GM18858 (cell line): ENCODE results near the gene PROZ.
A peak's percentile ranks its signal among the peaks of the same experiment; 100 is the strongest.

Source experiments
- ATAC-seq: cut with Tn5 transposase; IDR thresholded peaks from one replicate; pipeline ENCODE4 v1.9.1; 2021; ENCODE audit not compliant: unreplicated experiment

Gene PROZ

GRCh38 chr13:113196970-113197737 is 38.7 kb downstream of the PROZ start:
- no peak for ATAC-seq

GRCh38 chr13:113201815-113202214 is 43.4 kb downstream of the PROZ start:
- ATAC-seq = no peak

GRCh38 chr13:113202912-113203311 is 44.5 kb downstream of the PROZ start:
- ATAC-seq = no peak

- no peak for ATAC-seq
Measured at GRCh38 chr13:113203507-113204377, 45.3 kb downstream of the PROZ start.

GRCh38 chr13:113204378-113204734 is 45.9 kb downstream of the PROZ start:
- ATAC-seq = no peak

GRCh38 chr13:113205428-113205931 is 47.0 kb downstream of the PROZ start:
- no peak for ATAC-seq

- no peak for ATAC-seq
Measured at GRCh38 chr13:113207460-113207859, 49.0 kb downstream of the PROZ start.

- ATAC-seq = peak; percentile 8
Measured at GRCh38 chr13:113207890-113208420, 49.5 kb downstream of the PROZ start.

GRCh38 chr13:113208421-113209335 is 50.2 kb downstream of the PROZ start, which contains the start of gene PCID2:
TSS of gene PCID2 (minus strand) at chr13:113208669. CDS start at chr13:113208634, 35 bp downstream.
- peak; percentile 59 for ATAC-seq

GRCh38 chr13:113209336-113209758 is 50.9 kb downstream of the PROZ start, which contains the start of gene CUL4A:
TSS of gene CUL4A (plus strand) at chr13:113209613. CDS start at chr13:113209628, 15 bp downstream.
- peak; percentile 13 for ATAC-seq

- ATAC-seq = peak; percentile 29
Measured at GRCh38 chr13:113209759-113210421, 51.4 kb downstream of the PROZ start.

GRCh38 chr13:113210833-113211232 is 52.4 kb downstream of the PROZ start:
- ATAC-seq = no peak

GRCh38 chr13:113211774-113212173 is 53.3 kb downstream of the PROZ start:
- ATAC-seq = no peak

- ATAC-seq = no peak
Measured at GRCh38 chr13:113216254-113217048, 58.0 kb downstream of the PROZ start.

- ATAC-seq = no peak
Measured at GRCh38 chr13:113218586-113218985, 60.1 kb downstream of the PROZ start.

GRCh38 chr13:113219256-113219940 is 61.0 kb downstream of the PROZ start:
- no peak for ATAC-seq

- no peak for ATAC-seq
Measured at GRCh38 chr13:113220141-113220598, 61.7 kb downstream of the PROZ start.

- ATAC-seq = no peak
Measured at GRCh38 chr13:113220877-113221276, 62.4 kb downstream of the PROZ start.
